ENCODE data around the gene TAF6L.
"Not testable (repeated sequence)": the region's sequence is repeated elsewhere in the genome, so short reads cannot be mapped to it uniquely, and the experiment has no call there.

The TAF6L gene

GRCh38 chr11:62755086-62755615 lies 16.0 kb upstream of the TAF6L start:
- no peak for DNase-seq (ENCODE audit: low read depth)

- no peak for DNase-seq (ENCODE audit: low read depth)
Measured at GRCh38 chr11:62757846-62758788, 13.1 kb upstream of the TAF6L start.

GRCh38 chr11:62760867-62761227 lies 10.3 kb upstream of the TAF6L start:
- DNase-seq (ENCODE audit: low read depth), result not testable (repeated sequence)

GRCh38 chr11:62770778-62771143 lies 435 bp upstream of the TAF6L start:
- DNase-seq (ENCODE audit: low read depth), result no peak

- no peak for DNase-seq (ENCODE audit: low read depth)
Measured at GRCh38 chr11:62774407-62774806, 3.2 kb downstream of the TAF6L start.

- DNase-seq (ENCODE audit: low read depth), result no peak
Measured at GRCh38 chr11:62775646-62776045, 4.5 kb downstream of the TAF6L start.

- DNase-seq (ENCODE audit: low read depth), result no peak
Measured at GRCh38 chr11:62777389-62777788, 6.2 kb downstream of the TAF6L start.

GRCh38 chr11:62778441-62778840 lies 7.2 kb downstream of the TAF6L start:
- no peak for DNase-seq (ENCODE audit: low read depth)

- DNase-seq (ENCODE audit: low read depth), result no peak
Measured at GRCh38 chr11:62782753-62783152, 11.6 kb downstream of the TAF6L start.

GRCh38 chr11:62786318-62787004 lies 15.3 kb downstream of the TAF6L start:
- peak; percentile 62 for DNase-seq (ENCODE audit: low read depth)

GRCh38 chr11:62787005-62787759 lies 16.0 kb downstream of the TAF6L start, which contains the start of gene TMEM179B:
Gene TMEM179B, plus strand, starts transcription at chr11:62787402. Its CDS starts 30 bp downstream, at chr11:62787432.
- DNase-seq (ENCODE audit: low read depth), result peak; percentile 96

GRCh38 chr11:62788991-62789390 lies 17.8 kb downstream of the TAF6L start:
- no peak for DNase-seq (ENCODE audit: low read depth)

- DNase-seq (ENCODE audit: low read depth), result no peak
Measured at GRCh38 chr11:62789576-62789975, 18.4 kb downstream of the TAF6L start.

- no peak for DNase-seq (ENCODE audit: low read depth)
Measured at GRCh38 chr11:62791501-62792201, 20.5 kb downstream of the TAF6L start, which contains the start of gene TMEM223. Gene TMEM223, minus strand, starts transcription at chr11:62792006. Its CDS starts 12 bp downstream, at chr11:62791994.

- no peak for DNase-seq (ENCODE audit: low read depth)
Measured at GRCh38 chr11:62792202-62792575, 21.0 kb downstream of the TAF6L start.

- DNase-seq (ENCODE audit: low read depth), result no peak
Measured at GRCh38 chr11:62794201-62794775, 23.1 kb downstream of the TAF6L start.

- no peak for DNase-seq (ENCODE audit: low read depth)
Measured at GRCh38 chr11:62796281-62796680, 25.1 kb downstream of the TAF6L start.

- DNase-seq (ENCODE audit: low read depth), result no peak
Measured at GRCh38 chr11:62799486-62799885, 28.3 kb downstream of the TAF6L start.

- no peak for DNase-seq (ENCODE audit: low read depth)
Measured at GRCh38 chr11:62801071-62801470, 29.9 kb downstream of the TAF6L start.

- no peak for DNase-seq (ENCODE audit: low read depth)
Measured at GRCh38 chr11:62804310-62805075, 33.3 kb downstream of the TAF6L start.

Data from fibroblast of the conjunctiva (primary cell).